Stimulated activated CD8-positive, alpha-beta memory T cell treated with anti-CD3 and anti-CD28 coated beads, Interleukin-15, amount 100 ng/mL, for 1 hour (primary cell): Measurements from ENCODE around the gene KAT6B.

ENCODE experiments used
- DNase-seq: peaks from one replicate; pipeline ENCODE4 v3.0.0-alpha.2; 2020; ENCODE audit warnings: low read depth

KAT6B gene

DNA sequence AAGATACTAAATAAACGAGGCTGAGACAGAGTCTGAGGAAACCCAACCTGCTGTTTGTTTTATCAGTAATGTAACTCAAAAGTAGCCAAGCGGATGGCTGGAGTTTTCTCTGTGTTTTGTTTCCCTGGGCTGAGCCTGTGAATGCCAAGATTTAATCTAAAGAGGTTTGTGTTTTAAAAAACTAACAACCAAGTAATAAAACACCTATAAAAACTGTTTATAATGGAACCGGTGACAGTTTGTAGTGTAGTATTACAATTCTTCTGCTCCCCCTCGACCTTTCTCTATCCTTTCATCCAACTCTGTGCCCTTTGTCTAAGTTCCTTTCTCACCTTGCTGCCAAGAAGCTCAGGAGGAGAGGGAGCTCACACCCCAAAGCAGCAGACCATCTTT is 2.6 kb upstream of the KAT6B start:
- DNase-seq, result no peak

- DNase-seq, result peak; percentile 3
These were observed 2.1 kb upstream of the KAT6B start for GRCh38 chr10:74824184-74824899.

GRCh38 chr10:74824900-74825370 is 1.5 kb upstream of the KAT6B start:
- no peak for DNase-seq

GRCh38 chr10:74825371-74826141 is 844 bp upstream of the KAT6B start:
- DNase-seq, result peak; percentile 11

DNA sequence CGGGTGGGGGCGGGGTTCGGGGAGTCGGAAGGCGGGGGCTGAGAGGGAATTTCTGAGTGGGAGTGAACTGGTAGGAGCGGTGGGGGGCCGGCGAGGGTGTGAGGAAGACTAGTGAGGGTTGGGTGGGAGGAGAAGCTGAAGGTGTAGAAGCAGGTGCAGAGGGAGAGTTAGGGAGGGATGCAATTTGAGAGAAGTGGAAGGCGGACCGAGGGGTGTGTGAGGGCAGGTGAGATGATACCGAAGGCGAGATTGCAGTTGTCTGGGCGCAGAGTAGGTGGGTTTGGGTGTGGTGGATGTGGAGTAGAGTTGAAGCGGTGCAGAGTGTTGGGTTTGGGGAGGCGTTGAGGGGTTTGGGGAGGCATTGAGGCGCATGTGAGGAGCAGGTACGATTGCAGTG is 643 bp downstream of the KAT6B start:
- no peak for DNase-seq

- no peak for DNase-seq
These were observed 1.3 kb downstream of the KAT6B start for GRCh38 chr10:74827694-74828093.

DNA sequence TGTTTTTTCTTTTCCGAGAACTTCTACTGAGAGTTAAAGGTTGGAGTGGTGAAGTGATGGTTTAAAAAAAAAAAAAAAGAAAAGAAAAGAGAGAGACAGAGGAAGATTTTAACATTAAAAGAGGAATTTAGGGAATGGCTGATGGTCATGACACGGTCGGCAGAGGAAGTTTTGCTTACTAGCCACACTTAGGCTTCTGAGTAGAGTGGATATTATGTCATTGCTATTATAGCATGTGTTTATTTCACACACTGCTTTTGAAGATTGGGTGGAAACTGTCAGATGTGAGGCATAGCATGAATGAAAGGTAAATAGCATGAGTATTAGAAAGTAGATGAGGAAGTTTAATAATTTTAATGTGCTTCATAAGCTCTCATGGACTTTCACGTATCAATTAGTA is 2.5 kb downstream of the KAT6B start:
- no peak for DNase-seq

- DNase-seq, result no peak
These were observed 5.2 kb downstream of the KAT6B start for GRCh38 chr10:74831518-74832120.

DNA sequence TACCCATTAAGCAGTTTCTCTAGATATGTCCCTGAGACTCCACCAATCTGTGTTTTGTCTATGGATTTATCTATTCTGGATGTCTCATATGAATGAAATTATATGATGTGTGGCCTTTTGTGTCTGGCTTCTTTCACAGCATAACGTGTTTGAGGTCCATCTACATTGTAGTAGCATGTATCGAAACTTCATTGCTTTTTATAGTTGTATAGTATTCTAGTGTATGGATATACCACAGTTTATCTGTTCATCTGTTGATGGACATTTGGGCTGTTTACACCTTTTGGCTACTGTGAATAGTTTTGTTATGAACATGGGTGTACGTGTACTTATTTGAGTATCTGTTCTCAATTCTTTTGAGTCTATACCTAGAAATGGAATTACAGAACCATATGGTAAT is 9.6 kb downstream of the KAT6B start:
- DNase-seq, result no peak

DNA sequence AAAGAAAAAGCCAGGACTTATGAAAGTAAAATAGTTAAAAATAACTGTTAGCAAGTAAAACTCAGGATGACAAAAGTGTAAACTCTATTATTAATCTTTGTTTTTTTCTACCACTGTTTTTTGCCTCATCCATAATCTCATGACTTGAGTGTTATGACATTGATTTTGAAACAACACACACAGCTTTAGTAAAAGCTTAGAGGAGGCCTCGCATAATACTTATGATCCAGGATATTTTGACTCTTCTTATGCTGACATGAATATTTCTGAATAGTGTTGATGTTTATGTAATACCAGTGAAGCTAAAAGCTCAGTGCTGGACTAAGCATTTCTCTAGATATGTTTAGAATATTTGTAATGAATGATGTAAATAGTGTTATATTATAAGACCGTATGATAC is 10.5 kb downstream of the KAT6B start:
- no peak for DNase-seq

DNA sequence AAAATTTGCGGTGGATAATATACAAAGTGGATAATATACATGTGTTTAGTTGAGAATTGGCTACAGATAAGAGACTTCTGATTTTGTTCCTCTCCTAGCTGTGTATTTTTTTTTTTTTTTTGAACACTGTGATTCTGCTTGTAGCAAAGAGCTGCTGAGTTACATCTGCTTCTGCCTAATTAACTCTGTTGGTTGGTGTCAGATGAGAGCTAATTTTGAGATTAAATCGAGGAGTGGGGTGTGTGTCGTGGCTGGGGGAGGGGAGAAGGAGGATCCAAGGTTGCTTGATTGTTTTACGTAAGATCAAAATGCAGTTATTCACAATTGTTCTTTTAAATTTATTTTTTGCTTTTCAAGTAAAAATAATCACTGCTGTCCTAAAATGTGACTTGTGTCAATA is 11.3 kb downstream of the KAT6B start:
- DNase-seq, result no peak

DNA sequence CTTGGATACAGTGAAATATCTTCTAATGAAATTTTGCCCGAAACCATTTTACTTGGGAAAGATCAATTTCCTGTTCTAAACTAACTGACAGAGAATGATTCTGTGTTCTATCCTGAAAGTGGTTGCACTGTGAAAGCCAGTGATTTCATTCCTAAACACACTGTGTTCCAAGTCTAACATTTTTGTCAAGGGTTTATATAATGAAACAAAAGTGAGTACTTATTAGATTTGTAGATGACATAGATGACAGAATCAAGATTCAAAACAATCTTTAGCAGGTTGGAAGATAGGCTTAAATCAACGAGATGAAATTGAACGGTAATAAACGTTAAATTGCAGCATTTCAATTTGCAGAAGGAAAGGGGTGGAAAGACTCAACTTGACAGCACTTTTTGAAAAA is 13.3 kb downstream of the KAT6B start:
- DNase-seq, result no peak

GRCh38 chr10:74841265-74841973 is 15.0 kb downstream of the KAT6B start:
- DNase-seq, result no peak

DNA sequence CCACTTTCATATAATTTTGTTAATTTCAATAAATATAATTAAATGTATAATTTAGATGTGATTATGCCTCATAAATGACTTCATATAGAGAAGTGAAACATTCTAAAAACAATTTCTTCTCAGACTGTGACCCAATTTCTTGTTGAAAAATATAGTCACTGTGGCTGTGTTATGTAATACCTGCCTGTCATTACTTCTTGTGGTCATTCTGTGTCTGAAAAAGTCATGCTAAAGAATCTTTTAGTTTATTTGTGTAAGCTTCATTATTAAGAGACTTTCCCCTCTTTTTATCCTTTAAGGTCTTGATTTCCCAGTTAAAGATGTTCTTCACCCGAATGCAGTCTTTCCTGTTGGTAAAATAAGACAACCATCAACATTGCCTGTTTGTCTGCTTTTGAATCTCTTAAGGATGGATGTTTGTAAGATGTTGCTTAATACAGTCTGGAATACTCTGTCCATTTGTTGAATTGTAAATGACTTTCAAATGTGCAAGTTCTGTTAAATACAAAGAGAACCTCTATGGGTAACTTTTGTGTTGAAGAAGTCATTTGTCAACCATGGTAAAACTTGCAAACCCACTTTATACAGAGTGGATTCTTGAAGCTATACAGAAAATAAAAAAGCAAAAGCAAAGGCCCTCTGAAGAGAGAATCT is 16.0 kb downstream of the KAT6B start:
- DNase-seq, result no peak

- no peak for DNase-seq
These were observed 20.6 kb downstream of the KAT6B start for GRCh38 chr10:74846958-74847357.

GRCh38 chr10:74851831-74852230 is 25.4 kb downstream of the KAT6B start:
- no peak for DNase-seq

- DNase-seq, result no peak
These were observed 26.0 kb downstream of the KAT6B start for GRCh38 chr10:74852381-74852780.

- DNase-seq, result no peak
These were observed 28.2 kb downstream of the KAT6B start for GRCh38 chr10:74854610-74855009.

- DNase-seq, result no peak
These were observed 28.6 kb downstream of the KAT6B start for GRCh38 chr10:74855027-74855426.

DNA sequence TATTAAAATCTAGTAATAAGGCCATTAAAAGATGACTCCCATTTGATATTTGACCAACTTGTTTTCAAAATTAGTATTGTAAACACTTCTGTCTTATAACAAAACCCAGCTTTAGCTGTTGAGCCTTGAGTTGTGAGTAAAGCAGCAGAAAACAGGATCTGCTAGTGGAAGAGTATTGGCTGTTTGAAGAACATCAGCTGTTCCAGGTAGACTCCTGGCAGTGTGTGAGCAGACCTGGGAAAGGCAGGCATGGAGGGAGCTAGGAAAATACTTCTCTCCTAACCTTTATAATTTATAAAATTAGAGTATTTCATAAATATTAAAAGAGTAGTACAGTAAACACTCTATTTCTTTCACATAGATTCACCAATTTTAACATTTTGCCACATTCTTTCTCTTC is 29.0 kb downstream of the KAT6B start:
- DNase-seq, result no peak

DNA sequence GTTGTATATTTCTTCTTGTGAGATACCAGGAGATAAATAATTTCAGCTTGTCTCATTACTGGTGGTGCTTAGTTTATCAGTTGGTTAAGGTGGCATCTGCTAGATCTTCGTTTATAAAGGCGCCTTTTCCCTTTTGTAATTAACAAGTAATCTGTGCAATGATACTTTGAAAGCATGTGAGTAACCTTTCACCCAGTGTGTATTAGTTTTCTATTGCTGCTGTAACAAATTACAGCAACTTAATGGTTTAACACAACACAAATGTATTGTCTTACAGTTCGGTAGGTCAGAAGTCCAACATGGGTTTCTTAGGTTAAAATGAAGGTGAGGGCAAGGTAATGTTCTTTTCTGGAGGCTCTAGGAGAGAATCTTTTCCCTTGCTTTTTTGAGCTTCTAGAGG is 30.5 kb downstream of the KAT6B start:
- no peak for DNase-seq

- DNase-seq, result no peak
These were observed 31.2 kb downstream of the KAT6B start for GRCh38 chr10:74857586-74857985.
